Thymus (tissue), 11 donors: ENCODE data around the gene SLC22A31. TPM values are rescaled to one million over a fixed set of nuclear protein-coding genes. Genes with fewer than 3 reads are reported as not detected.

Experiments
- DNase-seq, 9 donors: peaks; one replicate each; pipeline ENCODE4 v3.0.0-alpha.2; 2013; ENCODE audit warnings: low spot score in 9 of 9, low read depth in 6 of 9, missing footprints in 1 of 9
- H3K27ac ChIP-seq, 2 donors: one replicate each; pipeline ENCODE4 v1.5.1; 2013; ENCODE audit warnings: control low read depth in 1 of 2, low read depth in 1 of 2, low read length in 1 of 2, mild to moderate bottlenecking in 1 of 2, moderate library complexity in 1 of 2
- H3K27me3 ChIP-seq, 2 donors: one replicate each; pipeline ENCODE4 v1.5.1; 2013; ENCODE audit warnings: low read length in 1 of 2; ENCODE audit not compliant: control insufficient read depth in 2 of 2, insufficient read depth in 1 of 2
- H3K36me3 ChIP-seq, 2 donors: one replicate each; pipeline ENCODE4 v1.5.1; 2013; ENCODE audit warnings: low read length in 1 of 2, mild to moderate bottlenecking in 1 of 2, moderate library complexity in 1 of 2; ENCODE audit not compliant: control insufficient read depth in 2 of 2, insufficient read depth in 2 of 2
- H3K4me1 ChIP-seq, 2 donors: one replicate each; pipeline ENCODE4 v1.5.1; 2013; ENCODE audit warnings: low read length in 2 of 2; ENCODE audit not compliant: control insufficient read depth in 2 of 2, insufficient read depth in 2 of 2
- H3K4me3 ChIP-seq, 2 donors: one replicate each; pipeline ENCODE4 v1.5.1; 2013; ENCODE audit warnings: low read length in 2 of 2, control low read depth in 1 of 2, mild to moderate bottlenecking in 1 of 2
- H3K9me3 ChIP-seq, 2 donors: one replicate each; pipeline ENCODE4 v1.5.1; 2013; ENCODE audit warnings: low read length in 1 of 2, mild to moderate bottlenecking in 1 of 2; ENCODE audit not compliant: control insufficient read depth in 2 of 2, insufficient read depth in 1 of 2
- WGBS: extraction: QIAGEN DNeasy Blood & Tissue Kit; methylation state at CpG from one replicate; pipeline ENCODE4 v1.1.7; 2013; 5-methylcytosine and 5-hydroxymethylcytosine counted together
- polyA plus RNA-seq: library from polyadenylated mRNA; stranded (reverse); fragments of 200-250 nt; gene quantifications from one replicate; pipeline ENCODE4 v1.2.3, GENCODE V29; 2013
- total RNA-seq: library from RNA; stranded (reverse); fragments of 120-200 nt; gene quantifications from one replicate; pipeline ENCODE4 v1.2.4, GENCODE V29; 2013
- donor health status: healthy.

SLC22A31 gene
- total and polyA plus RNA-seq, 2 donors, result 0.33 to 0.94 TPM

DNA sequence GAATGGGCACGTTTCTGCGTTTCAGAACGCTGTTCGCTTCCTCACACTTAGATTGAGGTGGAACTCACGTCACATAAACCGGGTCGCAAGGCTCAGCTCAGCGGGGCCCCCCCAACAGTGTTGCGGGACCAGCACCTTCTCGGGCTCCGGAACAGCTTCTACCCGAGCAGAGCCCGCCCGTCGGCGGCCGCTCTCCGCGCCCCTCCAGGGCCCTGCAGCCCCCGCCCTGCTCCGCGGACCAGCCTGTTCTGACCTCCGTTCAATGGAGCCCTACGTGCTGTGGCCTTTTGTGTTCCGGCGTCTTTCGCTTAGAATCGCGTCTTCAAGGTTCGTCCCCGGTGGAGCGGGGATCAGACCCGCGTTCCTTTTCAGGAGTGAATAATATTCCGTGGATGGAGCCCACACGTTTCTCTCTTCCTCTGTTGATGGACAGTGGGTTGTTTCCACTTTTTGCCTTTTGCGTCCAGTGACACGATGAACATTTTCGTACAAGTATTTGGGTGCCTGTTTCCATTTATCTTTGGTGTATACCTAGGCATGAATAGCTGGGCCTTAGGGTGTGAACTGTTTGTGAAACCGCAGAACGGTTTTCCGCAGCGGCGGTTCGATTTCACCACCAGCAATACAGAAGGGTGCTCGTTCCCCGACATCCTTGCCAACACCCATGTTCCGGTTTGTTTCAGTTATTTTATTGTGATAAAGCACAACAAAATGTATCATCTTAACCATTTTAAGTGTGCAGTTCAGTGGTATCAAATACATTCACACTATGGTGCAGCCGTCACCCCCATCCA, 2.3 kb upstream of the SLC22A31 start:
- DNase-seq, result no peak
- Histone ChIP-seq H3K4me1 (peaks cover 0 to 7% of the 10 kb centered on the region in 2 donors), H3K4me3 (no peak overlapping the region), H3K9me3 (peaks cover 0 to 4% of the 10 kb centered on the region in 2 donors), H3K36me3 (no peaks in the 10 kb centered on the region), H3K27me3 (peaks cover 54 to 82% of the 10 kb centered on the region in 2 donors), H3K27ac (no peak overlapping the region)
- 54% methylated on average over 49 of the region's 49 CpGs for WGBS

DNA sequence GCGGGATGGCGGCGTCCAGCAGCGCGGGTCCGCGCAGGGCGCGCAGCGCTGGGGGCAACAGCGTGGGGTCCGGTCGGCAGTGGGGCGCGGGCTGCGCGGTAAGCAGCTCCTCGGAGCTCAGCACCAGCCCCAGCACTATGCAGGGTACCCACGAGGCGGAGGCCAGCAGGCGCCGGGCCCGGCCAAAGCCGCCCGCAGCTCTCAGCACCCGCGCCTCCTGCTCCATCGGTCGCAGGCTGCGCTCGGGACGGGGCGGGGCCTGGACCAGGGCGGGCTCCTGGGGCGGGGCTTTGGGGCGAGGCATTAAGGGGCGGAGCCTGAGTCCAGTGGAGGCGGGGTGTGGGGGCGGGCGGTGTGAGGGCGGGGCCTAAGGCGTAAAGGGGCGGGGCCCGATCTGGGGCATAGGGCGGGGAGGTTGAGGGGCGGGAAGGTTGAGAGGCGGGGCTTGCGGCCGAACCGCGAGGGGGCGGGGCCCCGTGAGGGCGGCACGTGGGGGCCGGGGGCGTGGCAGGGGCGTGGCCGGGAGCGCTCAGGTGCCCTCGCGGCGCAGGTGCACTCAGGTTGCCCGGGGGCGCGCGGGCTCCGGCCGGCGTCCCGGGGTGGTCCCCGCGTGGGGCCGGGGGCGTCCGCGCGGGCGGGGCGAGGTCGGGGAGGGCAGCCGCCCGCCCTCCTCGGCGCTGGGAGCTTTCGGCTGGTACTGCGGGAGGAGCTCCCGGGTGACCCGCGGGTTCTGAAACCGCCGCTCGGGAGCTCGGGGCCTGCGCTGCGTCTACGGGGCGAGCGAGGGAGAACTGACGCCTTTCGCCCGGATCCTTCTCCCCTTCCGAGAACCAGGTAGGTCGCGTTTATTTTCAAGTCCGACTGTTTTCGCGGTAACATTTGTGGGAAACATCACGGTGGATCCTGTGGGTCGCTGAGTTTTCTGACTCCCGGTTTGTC, 1.4 kb upstream of the SLC22A31 start:
- no peak overlapping the region for H3K27ac ChIP-seq
- WGBS, result 2% methylated on average over 111 of the region's 111 CpGs
- H3K36me3 ChIP-seq, result no peaks in the 10 kb centered on the region
- H3K9me3 ChIP-seq, result peaks cover 0 to 4% of the 10 kb centered on the region in 2 donors
- H3K27me3 ChIP-seq, result peaks cover 54 to 82% of the 10 kb centered on the region in 2 donors
- H3K4me3 ChIP-seq, result peak overlapping the region in 1 of 2 donors; percentile 31
- H3K4me1 ChIP-seq, result peaks cover 0 to 7% of the 10 kb centered on the region in 2 donors
- DNase-seq, result peak in 5 of 9 donors; percentile 23 to 61 (median 50)

DNA sequence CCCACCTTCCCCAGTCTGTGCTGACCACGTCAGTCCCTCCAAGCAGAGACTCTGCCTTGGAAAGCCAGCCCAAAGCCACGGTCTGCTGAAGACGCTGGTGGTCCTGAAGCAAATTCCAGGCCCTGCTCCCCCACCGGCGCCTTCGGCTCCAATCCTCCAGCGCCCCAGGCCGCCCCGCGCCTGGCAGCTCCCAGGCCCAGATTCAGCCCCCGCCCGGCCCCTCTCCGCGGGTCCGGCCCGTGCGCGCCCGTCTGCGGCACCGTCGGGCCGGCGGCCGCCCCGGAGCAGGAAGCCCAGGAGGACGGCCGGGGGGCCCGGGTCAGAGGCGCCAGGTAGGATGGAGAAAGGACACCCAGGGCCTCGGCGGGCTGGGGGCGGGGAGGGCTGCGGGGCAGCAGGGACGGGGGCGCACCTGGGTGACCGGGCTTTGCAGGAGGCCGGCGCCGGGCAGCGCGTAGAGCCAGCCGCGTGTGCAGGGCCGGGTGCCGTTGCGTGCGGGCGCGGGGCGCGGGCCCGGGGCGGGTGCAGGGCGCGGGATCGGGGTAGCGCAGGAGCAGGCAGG, 594 bp upstream of the SLC22A31 start:
- WGBS, result 5% methylated on average over 58 of the region's 58 CpGs
- no peak overlapping the region for H3K27ac ChIP-seq
- H3K27me3 ChIP-seq, result peaks cover 54 to 80% of the 10 kb centered on the region in 2 donors
- peaks cover 0 to 4% of the 10 kb centered on the region in 2 donors for H3K9me3 ChIP-seq
- no peak for DNase-seq
- H3K4me1 ChIP-seq, result peaks cover 0 to 7% of the 10 kb centered on the region in 2 donors
- peak overlapping the region in 1 of 2 donors; percentile 31 for H3K4me3 ChIP-seq
- H3K36me3 ChIP-seq, result no peaks in the 10 kb centered on the region

DNA sequence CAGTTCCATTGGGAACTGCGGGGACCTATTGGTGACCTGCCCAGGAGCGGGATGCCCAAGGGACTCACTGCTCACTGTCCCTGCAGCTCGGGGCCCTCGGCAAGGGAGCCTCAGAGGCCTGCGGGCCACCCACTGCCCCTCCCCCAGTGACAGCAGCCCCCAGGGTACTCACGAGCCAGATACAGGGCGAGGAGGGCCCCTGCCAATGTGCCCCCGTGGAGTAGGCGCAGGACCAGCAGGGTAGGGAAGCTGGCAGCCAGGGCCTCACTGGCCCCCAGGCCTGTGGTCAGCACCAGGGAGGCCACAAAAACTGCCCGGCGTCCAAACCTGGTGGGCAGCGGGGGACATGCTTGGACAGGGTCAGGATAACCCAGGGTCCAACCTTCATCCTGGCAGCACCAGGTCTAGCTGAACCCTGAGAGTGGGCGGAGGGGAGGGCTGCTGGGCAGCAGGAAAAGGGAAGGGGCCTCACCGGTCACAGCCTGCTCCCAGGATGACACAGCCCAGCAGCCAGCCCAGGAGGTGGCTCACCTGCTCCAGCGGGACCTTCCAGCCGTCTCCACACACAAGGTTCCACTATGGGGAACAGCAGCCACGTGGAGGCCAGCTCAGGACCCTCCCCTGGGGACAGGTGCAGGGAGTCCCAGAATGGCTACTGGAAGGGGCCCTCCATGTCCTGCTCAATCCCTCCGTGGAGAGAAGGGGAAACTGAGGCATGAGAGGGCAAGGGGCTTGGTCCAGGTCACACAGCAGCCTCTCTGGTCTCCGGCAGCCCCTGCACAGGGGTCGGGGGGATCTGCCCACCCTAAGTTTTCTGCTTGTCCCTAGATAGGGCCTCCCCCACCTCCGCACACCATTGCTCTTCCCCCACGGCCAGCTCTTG, 855 bp downstream of the SLC22A31 start:
- Histone ChIP-seq H3K4me1 (peaks cover 0 to 7% of the 10 kb centered on the region in 2 donors), H3K36me3 (no peaks in the 10 kb centered on the region), H3K27me3 (peaks cover 54 to 85% of the 10 kb centered on the region in 2 donors), H3K9me3 (peaks cover 0 to 4% of the 10 kb centered on the region in 2 donors), H3K27ac (no peak overlapping the region), H3K4me3 (no peak overlapping the region)
- 93% methylated on average over 22 of the region's 22 CpGs for WGBS
- no peak for DNase-seq

DNA sequence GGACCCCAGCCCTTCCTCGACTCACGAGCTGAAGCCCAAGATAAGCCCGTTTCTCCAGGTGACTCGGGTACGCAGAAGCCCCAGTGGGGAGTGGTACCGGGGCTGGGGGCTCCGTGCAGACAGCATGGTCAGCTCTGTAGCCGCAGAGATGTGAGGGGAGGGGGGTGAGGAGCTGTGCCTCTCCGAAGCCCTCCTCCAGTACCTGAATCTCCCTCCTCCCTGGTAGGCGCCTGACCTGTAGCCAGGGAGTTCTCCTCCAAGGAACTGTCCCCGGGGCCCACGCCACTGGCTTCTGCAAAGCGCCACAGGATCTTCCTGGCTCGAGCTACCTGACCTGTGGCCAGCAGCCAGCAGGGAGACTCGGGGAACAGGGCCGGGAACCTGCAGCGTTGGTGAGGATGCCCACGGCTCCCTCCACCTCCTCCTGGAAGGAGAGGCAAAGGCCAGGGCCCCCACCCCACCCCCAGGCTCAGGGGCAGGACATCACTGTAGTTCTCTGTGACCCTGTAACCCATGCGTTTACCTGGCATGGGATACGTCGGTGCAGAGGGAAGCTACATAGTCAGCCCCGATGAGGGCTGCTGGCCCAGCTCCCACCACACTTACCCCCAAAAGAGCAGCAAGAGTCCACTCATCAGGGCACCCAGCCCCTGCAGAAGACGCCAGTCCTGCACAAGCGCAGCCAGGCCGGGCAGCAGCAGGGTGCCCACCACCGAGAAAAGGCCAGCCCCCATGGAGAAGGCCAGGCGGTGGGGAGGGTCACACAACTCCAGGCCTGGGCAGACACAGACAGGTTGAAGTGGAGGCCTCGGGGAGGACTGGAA, 1.7 kb downstream of the SLC22A31 start:
- peaks cover 52 to 85% of the 10 kb centered on the region in 2 donors for H3K27me3 ChIP-seq
- H3K27ac ChIP-seq, result no peak overlapping the region
- no peaks in the 10 kb centered on the region for H3K36me3 ChIP-seq
- DNase-seq, result no peak
- 95% methylated on average over 28 of the region's 28 CpGs for WGBS
- H3K4me1 ChIP-seq, result peaks cover 0 to 7% of the 10 kb centered on the region in 2 donors
- H3K9me3 ChIP-seq, result peaks cover 0 to 4% of the 10 kb centered on the region in 2 donors
- H3K4me3 ChIP-seq, result no peak overlapping the region

DNA sequence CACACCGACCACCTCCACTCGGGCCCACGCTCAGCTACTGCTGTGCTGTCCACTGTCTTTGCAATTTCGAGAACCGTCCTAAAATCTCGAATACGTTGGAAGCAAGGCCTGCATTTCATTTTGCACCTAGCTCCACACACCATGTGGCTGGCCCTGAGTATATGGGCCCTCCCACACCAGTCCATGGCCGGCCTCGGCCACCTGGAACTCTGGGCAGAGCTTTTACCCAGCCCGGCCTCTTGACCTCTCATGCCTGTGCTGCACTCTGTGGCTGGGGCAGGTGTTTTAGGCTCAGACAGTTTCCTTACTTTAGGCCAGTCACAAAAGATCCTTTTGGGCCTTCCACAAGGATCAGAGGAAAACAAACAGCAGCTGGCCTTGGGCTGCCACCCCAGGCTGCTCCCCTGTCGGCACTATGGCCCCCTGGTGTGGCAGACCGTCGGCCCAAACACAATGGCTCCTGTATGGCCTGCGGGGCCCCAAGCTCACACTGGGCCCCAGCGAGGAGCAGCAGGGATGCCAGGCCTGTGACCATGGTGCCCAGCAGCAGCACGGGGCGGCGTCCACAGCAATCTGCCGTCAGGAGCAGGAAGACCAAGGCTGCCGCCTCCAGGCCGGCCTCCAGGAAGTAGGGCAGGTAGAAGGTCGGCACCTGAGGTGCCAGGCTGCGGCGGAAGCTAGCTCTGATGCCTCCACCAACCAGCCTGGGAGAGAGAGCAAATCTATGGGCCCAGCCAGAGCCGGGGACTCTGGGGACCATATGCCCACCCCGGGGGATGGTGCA, 2.5 kb downstream of the SLC22A31 start:
- H3K27me3 ChIP-seq, result peaks cover 51 to 82% of the 10 kb centered on the region in 2 donors
- H3K36me3 ChIP-seq, result no peaks in the 10 kb centered on the region
- no peak for DNase-seq
- WGBS, result 96% methylated on average over 26 of the region's 26 CpGs
- H3K9me3 ChIP-seq, result peaks cover 0 to 4% of the 10 kb centered on the region in 2 donors
- H3K27ac ChIP-seq, result no peak overlapping the region
- H3K4me3 ChIP-seq, result no peak overlapping the region
- peaks cover 0 to 7% of the 10 kb centered on the region in 2 donors for H3K4me1 ChIP-seq

DNA sequence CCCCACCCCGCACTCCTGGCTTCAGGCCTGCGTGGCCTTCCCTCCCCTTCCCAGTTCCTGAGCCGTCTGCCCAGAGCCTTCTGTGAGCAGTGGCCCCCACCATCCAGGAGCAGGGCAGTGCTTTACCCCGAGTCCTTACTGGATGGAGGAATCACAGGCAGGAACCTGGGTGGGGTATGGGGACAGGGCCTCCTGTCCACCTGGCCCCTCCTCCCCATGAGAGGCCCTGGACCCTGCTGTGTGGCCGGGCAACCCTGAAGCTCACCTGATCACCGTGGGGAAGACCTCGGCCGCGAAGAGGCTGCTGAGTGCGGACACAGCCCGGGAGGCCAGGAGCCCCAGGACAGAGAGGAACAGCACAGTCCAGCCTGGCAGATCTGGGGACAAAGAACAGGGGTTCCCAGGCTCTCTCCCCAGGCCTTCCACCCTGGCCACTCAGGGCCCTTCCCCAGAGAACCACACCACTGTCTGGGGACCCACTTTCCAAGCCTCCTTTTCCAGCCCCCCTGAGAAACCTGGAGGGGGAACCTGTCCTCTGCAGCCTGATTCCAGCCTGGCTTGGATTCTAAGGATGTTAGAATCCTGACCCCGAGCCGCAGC, 3.2 kb downstream of the SLC22A31 start:
- no peaks in the 10 kb centered on the region for H3K9me3 ChIP-seq
- H3K4me1 ChIP-seq, result peaks cover 0 to 7% of the 10 kb centered on the region in 2 donors
- no peak for DNase-seq
- no peak overlapping the region for H3K4me3 ChIP-seq
- no peaks in the 10 kb centered on the region for H3K36me3 ChIP-seq
- H3K27ac ChIP-seq, result no peak overlapping the region
- 96% methylated on average over 13 of the region's 13 CpGs for WGBS
- peaks cover 45 to 79% of the 10 kb centered on the region in 2 donors for H3K27me3 ChIP-seq
